ENCODE data around the gene LYPD6.
A peak's percentile ranks its signal among the peaks of the same experiment; 100 is the strongest.
"Not testable (repeated sequence)": the region's sequence is repeated elsewhere in the genome, so short reads cannot be mapped to it uniquely, and the experiment has no call there.

LYPD6 gene, protein sequence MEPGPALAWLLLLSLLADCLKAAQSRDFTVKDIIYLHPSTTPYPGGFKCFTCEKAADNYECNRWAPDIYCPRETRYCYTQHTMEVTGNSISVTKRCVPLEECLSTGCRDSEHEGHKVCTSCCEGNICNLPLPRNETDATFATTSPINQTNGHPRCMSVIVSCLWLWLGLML

DNA sequence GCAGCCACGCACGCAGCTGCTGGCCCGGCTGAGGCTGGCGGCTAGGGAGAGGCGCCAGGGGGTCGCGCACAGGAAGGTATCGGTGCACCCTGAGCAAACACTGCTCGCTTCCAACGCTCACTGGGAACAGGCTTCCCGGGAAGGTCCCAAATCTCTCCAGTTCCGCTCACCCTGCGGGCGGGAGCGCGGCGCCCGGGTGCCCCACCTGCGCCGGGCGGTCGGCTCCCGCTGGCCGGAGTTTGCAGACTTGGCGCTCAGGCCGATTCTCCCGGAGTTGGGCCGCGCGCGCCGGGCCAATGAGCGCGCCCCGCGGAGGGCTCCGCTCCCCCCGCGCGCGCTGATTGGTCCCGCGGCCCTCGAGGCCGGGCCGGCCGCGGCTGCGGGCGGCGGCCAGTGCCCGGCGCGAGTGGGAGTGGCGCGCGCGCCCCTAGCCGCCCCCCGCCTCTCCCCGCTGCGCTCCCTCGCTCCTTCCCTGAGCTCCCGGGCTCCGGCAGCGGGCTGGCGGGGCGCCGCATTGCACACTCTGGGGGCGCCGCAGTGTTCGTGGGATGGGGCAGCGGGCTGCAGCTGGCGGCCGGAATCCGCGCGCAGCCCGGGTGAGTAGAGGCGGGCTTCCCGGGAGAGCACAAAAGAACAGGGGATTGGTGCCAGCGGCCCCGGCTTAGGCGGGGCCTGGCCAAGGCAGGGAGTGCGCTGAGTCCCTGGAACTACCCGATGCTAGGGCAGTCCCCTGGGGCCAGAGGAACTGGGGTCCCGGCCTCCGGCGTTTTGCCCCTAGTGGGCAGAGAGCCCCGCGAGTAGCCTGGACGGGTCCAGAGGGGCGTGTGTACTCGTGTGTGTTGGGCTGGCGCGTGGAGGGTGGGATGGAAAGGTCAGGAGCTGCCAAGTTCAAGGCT is at the start of gene LYPD6:
Gene LYPD6 (plus strand): TSS at position 461 of the 896 bp plus-strand sequence. CDS start 107,122 bp downstream, outside the sequence.
- DNase-seq: peak; percentile 58

DNA sequence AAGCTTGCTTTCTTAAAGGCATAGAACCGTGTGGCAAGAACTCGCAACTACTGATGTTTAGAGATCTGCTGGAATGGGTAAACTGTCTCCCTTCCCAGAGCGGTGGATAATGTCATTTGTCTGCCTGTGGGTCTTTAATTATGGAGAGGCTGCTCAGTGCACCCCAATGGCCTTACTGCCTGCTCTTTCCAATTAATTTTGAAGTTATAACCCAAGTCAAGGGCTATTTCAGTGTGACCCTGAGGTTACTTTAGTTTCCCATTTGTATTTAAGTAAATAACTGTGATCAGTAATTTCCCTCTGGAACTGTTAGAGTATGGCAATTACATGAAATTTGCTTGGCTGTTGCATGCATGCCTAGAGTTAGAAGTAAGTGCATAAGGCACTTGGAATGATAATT is 48.9 kb upstream of the LYPD6 start:
- no peak for DNase-seq

DNA sequence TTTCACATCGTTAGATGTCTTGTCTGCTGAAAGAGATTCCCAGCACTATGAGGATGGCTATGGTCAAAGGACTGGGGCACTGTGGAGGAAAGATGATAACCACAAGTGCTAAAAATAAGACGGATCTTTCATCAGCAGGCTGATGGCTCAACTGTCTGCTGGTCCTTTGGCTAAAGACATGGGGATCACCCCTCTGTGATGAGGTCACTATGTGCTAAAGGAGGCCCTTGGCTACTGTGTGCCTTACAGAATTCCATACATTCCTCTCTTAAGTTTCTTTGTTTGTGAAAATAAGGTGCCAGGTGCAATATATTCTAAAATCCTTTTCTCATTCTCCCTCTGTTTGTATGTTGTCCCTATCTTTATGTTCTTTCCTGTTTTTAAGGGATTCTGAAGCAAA is 39.7 kb upstream of the LYPD6 start:
- DNase-seq: no peak

DNA sequence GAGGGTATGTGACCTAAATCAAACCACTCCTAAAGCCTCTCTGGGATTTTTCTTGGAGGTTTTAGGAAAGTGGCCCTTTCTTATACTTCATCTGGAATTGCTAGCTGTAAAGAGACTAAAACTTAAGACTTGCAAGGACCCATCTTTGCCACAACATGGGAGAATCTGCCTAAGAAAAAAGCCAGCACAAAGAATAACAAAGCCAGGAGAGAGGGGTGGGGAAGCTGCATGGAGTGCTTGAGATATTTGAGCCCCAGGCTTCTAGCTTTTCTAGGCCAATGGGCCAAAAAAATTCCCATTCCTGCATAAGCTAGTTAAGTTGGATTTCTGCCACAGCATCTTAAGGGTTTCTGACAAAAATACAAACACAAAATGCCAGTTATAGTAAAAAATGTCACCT is 38.5 kb upstream of the LYPD6 start:
- no peak for DNase-seq

DNA sequence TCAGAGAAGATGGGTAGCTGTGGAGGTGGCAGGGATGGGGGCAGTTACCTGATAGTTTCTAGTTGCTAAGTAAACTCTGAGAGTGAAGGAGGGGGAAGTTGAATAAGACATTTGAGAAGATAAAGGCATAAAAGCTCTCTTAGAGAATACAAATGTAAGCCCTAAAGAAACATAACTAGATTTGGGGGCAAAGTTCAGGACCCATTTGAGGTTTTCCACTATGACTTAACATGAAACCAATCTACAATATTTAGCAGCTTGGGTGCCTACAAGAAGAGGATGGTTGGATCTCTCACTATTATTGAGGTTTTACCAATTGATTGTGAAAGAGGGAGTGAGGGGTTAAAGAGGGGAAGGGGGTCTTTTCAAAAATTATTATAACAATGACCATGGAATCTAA is 34.4 kb upstream of the LYPD6 start:
- DNase-seq: no peak

DNA sequence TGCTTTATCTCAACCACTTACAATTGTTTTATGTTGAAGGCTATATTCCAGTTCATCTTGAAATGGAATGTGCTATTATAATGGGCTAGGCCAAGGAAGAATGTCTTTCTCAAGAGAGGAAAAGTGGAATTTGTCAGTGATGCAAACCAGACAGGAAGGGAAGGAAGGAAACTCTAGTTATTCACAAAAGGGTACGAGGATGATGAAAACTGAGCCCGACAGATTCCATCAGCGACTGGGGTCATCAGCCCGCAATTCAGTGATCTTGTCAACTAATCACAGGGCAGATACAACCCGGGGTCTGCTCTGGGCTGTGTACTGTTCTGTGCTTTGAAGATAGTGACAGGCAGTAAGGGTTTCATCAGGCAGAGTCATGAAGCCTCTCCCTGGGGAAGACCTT is 23.4 kb upstream of the LYPD6 start:
- no peak for DNase-seq

DNA sequence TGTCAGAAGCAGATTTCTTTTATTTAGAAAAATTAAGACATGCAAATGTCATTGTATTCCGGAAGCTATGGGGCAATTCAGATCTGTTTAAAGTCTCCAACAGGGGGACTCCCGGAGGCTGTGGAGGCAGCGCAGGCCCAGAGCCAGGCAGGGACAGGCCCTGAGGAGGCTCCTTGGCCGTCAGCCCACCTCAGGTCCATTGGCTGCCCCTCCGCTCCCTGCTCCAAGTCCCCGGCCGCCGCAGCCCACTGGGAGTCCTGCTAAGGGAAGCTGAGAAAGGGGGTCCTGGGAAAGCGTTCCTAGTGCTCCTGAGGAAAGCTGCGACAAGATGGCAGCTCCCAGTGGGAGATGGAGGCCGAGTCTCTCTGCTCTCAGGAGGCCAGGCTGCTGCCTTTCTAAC is 20.0 kb upstream of the LYPD6 start:
- DNase-seq: no peak

DNA sequence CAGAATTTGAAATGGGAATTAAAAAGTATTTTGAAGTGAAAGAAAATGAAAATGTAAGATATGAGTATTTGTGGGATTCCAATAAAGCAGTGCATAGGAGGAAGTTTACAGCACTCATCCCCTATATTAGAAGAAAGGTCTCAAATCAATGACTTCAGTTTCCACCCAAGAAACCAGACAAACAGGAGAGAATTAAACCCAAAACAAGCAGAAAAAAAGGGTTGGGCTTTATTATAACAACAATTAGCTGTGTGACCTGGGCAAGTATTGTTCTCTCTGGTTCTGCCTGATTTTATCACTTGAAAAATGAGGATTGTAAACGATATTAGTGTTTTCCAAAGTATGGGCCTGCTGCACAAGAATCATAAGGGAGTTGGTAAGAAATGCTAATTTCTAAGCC is 18.3 kb upstream of the LYPD6 start:
- no peak for DNase-seq

DNA sequence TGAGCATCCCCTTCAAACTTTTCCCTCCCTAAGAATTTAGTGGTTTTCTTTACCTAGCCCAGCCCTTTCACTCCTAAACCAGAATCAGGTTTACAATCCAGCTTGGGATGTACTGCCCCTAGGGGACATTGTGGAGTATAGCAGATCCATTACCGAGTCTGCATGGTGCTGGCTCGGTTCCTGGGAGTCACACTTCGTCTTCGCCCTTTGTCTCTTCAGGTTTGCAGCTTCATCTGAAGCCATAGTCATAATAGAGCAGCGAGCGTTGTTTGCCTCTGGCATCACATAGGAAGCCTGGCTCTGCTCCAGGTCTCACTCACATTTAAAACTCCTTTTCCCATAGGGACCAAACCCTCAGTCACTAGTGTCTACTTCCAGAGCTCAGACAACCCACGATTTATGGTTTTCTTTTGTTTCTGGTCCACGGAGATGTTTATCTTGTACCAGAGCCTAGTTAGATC is 16.8 kb upstream of the LYPD6 start:
- peak; percentile 87 for DNase-seq

DNA sequence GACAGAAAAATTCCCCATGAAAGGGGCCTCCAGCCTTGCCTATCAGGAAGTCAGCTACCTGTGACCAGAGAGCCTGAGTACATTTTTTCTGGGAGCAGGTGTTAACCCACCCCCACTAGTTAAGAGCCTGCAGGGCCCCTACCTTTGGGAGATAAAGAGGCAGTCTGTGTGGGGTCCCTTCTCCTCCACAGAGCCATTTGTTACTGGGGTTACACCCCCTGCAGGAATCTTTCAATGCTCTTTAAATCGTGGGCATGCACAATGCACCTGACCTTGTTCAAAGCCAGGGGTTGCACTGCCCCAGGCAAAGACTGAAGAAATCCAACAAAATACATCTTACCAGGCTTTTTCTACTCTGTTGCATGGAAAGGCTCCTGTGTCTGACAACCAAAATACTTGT is 15.7 kb upstream of the LYPD6 start:
- no peak for DNase-seq

DNA sequence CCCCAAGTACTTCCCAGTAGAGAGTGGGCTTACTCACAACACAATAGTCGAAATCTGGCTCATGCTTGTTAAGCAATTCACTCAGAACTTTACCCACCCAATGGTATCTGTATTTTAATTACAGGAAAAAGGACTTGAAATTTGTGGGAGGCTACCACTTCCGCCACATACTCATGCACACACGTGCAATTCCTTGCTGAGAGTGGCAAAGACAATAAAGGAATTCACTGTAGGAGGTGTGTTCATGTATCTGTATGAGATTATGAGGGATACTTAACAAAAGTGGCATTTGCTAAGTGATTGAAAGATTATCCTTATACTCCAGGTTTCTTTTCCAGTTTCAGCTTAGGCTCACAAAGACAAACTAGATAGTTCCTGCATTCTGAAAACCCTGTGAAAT is 14.9 kb upstream of the LYPD6 start:
- DNase-seq: no peak

DNA sequence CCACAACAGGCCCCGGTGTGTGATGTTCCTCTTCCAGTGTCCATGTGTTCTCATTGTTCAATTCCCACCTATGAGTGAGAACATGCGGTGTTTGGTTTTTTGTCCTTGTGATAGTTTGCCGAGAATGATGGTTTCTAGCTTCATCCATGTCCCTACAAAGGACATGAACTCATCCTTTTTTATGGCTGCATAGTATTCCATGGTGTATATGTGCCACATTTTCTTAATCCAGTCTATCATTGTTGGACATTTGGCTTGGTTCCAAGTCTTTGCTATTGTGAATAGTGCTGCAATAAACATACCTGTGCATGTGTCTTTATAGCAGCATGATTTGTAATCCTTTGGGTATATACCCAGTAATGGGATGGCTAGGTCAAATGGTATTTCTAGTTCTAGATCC is 11.8 kb upstream of the LYPD6 start:
- DNase-seq: not testable (repeated sequence)

DNA sequence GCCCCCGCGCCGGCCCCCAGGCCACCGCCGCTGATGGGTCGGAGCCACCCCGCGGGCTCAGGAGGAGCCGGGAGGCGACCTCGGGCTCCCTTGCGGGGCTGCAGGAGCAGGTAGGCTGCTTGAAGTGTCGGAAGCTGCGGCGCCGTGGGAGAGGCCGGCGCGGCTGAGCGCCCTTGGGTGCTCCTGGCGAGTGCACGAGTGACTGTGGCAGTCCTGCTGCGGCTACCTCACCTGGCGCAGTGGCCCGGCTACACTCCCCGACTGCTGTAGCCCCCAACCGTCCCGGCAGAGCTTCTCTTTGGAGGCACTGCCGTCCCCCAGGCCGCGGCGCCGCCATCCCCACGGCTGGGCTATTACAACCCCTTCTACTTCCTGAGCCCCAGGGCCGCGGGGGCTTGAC is 10.0 kb upstream of the LYPD6 start:
- DNase-seq: no peak

DNA sequence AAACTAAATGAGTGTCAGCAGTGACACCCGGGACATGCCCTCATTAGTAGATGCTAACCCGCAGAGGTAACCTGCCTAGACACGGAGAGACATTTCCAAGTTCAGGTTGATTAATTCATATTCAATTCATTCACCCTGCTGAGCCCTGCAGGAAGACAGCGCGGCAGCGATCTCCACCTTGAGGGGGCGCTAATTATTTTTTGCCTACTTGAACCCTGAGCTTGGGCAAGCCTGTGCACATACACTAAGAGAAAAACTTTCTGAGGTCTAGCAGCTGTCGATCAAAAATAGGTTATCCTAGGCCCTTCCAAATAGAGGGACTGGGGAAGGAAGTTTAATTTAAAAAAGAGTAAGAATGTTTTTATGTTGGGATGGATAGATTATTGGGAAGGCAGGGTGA is 1.3 kb upstream of the LYPD6 start:
- DNase-seq: peak; percentile 7

DNA sequence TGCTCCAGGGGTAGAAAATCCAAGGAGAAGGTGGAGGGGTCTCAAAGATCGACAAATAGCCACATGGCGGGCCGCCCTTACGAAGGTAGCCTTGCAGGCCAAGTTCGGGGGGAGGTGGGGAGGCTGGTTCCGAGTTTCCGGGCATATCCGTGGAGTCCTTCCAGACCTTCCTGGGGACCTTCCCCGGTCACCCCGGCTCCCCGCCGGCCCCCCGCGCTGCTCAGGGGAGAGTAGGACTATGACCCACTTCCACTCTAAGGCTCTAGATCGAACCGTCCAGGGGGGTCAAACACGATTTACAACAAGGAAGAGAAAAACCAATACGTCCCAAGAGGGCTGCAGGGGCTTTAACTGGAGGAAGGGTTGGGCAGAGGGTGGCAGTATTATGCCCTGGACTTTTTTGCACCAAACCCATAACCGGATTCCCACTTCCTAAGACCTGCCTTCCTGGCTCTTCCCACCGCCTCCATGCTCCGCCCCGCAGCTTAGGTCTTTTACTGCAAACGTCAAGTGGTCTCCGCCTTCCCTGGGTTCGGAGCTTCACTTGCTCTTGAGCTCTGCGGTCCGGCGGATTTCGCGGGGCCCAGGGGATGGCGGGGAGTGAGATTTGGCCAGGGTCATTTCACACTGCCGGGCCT is 779 bp upstream of the LYPD6 start:
- DNase-seq: peak; percentile 25

DNA sequence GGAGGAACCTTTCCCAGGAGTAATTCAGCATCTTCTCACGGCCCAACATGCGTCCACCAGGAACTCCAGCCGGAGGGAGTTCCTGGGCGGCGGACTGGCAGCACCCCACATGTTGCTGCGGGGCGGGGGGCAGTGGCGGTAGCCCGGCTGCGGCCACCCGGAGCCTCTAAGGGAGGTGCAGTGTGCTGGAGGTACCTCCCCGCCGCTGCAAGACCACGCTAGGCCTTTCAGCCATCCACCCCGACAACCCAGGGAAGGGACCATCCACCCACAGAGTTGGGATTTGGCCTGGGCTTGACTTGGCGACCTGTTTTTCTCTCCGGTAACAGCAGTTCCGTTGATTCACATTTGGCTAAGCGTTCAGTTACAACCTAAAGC is 625 bp downstream of the LYPD6 start:
- no peak for DNase-seq

DNA sequence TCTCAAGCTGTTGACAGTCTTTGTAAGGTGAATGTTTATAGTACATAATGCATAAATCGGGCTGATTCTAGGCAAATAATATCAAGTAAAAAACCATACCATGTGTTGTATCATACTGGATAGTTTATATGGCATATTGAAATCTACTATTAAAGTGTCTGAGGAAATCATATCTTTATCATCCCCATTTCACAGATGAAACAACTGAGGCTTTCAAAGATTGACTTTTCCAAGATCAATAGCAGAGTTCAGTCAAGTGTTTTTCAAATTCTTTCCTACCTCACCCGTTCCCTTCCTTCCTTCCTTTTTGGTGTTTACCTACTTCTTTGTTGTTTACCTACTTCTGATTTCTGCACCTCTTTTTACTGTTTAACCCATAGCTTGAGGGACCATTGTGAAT is 2.0 kb downstream of the LYPD6 start:
- no peak for DNase-seq

DNA sequence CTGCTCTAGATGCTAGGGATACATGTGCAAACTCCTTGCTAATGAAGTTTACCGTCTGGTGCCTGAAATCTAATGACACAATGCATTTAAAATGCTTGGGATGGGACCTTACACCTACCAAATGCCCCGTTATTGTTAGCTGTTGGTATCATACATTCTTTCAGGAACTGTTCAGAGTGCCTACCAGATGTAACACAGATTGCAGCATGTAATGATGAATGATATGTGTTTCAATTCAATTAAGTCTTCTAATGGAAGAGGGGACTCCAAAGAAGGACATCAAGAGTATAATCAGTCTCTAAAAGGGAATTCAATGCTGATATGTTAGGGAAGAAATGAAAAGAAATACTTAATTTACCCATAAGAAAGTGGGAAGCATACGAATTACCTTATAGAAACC is 3.2 kb downstream of the LYPD6 start:
- DNase-seq: no peak

DNA sequence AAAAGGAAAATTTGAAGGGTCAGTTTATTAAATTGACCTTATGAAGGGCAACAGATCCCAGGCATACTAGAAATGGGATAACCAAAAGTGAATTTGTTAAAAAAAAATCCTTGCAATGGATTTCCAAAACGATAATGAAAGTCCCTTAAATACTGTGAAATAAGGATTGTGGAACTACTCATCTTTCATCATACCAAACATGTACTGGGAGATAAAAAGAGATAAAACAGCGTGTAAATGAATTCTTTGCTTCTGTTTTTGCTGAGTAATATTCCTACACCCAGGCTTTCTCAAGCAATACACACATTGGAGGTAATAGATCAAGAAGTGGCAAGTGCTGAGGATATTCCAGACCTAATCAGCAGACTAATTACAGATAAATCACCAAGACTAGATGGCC is 3.8 kb downstream of the LYPD6 start:
- DNase-seq: no peak

DNA sequence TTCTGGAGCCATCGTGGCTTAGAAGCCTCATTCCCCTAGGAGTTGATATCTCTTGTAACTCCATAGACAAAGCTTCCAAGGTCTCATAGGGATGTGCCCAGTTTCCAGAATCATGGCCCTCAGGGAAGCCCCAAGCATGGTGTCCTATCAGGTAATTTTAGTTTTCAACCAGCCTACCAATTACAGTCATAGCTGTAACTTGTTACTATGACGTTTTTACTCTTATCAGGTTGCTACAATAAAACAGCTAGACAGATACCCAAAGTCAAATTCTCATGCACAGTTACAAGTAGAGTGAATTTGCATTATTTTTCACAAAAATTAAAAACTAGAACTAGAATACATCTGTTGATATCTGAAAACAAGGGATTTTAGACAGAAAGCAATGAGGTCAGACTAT is 8.9 kb downstream of the LYPD6 start:
- no peak for DNase-seq

DNA sequence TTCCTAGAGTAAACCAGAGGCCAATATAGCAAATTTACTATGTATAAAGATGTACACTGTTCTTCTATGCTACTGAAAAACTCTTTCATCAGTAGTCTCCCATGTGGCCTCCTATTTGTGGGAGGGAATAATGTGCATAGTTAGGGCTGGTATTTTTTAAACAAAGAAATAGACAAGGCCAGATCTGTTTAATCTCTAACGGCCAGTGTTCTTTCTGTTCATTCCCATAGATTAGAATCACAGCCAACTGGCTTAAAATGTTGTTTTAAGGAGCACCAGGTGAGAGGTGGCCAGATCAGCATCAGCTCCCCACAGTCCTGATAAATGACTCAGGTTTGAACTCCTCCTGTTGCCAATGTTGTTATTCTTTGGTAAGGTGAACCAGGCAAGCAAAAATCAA is 12.1 kb downstream of the LYPD6 start:
- no peak for DNase-seq

DNA sequence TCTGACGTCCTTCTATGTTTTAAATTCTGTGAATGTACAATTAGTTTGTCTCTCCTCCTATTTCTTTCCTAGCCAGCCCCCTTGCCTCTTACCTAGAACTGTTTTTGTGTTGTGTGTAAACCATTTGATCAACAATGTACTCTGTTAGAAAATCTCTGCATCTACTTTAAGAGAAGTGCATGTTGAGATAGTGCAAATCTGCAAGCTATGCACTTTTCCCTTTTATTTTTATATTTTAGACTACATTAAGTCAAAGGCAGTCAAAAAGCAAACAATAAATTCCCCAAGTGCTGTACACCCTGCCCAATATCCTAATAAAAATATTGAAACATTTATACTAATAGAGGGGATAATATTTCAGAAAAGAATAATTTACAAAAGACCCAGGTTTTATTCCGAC is 13.7 kb downstream of the LYPD6 start:
- DNase-seq: no peak

DNA sequence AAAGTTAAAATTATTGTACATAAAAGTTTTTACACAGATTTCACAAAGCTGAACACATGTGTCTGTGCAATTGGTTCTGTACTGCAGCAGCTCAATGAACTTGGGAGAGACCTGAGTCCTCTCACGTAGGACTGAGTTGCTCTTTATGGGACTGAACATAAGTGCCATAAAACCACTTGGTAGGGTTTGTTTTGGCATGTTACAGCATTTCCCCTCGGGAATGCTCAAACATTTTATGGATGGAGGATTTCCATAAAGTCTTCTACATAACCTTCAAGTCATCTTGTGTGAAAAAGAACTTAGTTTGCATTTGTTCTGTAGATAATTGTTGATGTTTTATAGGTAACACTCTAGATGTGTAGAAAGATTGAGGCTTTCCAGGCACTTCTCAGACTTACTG is 15.9 kb downstream of the LYPD6 start:
- DNase-seq: no peak

DNA sequence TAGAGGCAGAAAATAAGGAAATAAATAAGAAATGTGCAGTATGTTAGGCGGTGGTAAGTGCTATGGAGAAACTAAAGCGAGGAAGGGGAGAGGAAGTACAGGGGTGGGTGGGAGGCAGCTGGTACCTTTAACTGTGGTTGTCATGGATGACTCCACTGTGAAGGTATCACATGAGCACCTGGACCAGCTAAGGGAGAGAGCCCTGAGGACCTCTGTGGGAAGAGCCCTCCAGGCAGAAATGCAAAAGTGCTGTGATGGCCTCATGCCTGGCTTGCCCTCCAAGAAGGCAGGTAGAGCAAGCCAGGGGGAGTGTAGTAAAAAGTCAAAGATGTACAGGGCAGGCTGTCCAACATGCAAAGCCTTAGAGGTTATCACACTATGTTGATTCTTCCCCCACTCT is 17.9 kb downstream of the LYPD6 start:
- no peak for DNase-seq

Measured in NCI-H1436 (cell line).